M059J (cell line): ENCODE data around the gene NMUR1. TPM values are rescaled to one million over a fixed set of nuclear protein-coding genes. Genes with fewer than 3 reads are reported as not detected.

Experiments used
- DNase-seq: peaks from one replicate; pipeline ENCODE4 v3.0.0-alpha.2; 2012; ENCODE audit warnings: low read depth
- total RNA-seq: library from RNA; depleted of rRNA; stranded (reverse); fragments of >200 nt; shearing (Covaris generic); gene quantifications from 2 replicates; pipeline ENCODE4 v1.2.3, GENCODE V29; 2014

The NMUR1 gene
- total RNA-seq, 1 experiment from 2014 or later: not detected

DNA sequence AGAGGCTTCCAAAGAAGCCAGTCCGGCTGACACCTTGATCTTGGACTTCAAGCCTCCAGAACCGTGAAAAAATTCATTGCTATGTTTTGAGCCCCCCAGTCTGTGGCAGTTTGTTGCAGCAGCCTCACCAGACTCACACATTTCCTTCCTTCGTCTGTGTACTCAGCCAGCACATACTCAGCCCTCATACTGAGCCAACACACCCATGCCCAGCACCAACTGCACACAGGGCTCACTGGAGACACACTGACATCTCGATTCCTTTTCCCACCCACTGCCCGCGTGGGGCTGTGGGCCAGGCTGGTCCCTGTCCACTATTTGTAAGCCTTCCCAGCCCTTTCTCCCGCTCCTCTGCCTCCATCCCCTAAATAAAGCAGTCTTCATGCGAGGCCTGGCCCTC is 24.1 kb upstream of the NMUR1 start:
- DNase-seq: no peak

DNA sequence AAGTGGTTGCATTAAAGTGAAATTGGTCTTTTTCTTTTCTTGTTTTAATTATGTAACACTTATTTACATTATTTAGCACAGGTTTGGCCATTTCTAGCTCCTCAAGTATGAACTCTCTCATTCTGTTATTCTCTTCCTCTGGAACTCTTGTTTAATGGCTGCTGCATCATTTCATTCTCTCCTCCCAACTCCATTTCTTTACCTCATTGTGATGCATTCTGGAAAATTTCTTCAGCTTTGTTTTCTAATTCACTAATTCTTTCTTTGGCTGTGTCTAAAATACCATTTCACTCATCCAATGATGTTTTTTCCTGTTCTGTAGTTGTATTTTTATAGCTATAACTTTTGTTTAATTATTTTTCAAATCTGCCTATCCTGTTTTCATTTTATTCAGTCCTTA is 22.5 kb upstream of the NMUR1 start:
- no peak for DNase-seq

DNA sequence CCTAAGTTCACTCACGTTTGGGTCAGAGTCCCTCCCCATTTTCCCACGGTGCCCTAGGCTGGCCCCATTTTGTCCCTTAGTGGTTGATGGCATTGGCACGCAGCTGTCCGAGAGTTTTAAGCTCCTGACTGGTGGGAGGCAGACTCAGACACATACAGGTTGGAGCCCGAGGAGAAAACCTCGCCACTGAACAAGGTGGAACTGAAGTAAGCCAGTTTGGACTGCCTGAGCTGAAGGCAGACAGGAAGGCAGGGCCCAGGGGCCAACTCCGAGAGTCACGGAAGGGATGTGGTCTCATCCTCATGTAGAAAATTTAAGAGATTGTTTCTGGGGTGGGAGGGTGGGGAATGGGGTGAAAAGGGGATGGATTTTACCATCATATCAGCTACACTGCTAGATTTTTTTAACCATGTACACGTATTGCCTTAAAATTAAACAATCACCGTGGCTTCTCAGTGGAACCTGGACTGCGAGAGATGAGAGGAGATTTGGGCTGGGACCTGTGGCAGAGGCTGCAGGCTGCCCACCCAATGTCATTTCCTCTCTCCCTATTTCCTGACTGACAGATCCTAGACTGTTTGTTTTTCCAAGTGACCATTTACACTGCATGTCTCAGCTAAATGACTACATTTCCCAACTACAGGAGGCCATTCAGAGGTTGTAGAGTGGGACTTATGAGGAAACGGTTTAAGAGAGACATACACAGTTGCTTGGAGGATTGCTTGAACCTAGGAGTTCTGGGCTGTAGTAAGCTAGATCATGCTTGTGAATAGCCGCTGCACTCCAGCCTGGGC is 19.4 kb upstream of the NMUR1 start:
- DNase-seq: no peak

DNA sequence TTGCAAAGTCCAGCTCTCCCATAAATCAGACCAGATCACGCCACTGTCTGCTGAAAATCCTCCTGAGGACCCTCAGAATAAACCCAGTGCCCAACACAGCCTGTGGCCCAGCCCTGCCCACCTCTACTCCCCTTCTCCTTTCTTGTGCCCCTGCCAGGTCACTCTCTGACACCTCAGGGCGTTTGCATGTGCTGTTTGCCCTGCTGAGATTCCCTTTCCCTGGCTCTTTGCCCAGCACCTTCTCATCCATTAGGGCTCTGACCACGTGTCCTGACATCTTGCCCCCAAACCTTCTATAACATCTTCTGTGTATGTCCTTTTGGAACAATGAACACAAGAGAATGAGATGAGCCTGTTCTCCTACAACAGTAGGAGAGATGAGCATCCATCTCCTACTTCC is 18.5 kb upstream of the NMUR1 start:
- peak; percentile 25 for DNase-seq

DNA sequence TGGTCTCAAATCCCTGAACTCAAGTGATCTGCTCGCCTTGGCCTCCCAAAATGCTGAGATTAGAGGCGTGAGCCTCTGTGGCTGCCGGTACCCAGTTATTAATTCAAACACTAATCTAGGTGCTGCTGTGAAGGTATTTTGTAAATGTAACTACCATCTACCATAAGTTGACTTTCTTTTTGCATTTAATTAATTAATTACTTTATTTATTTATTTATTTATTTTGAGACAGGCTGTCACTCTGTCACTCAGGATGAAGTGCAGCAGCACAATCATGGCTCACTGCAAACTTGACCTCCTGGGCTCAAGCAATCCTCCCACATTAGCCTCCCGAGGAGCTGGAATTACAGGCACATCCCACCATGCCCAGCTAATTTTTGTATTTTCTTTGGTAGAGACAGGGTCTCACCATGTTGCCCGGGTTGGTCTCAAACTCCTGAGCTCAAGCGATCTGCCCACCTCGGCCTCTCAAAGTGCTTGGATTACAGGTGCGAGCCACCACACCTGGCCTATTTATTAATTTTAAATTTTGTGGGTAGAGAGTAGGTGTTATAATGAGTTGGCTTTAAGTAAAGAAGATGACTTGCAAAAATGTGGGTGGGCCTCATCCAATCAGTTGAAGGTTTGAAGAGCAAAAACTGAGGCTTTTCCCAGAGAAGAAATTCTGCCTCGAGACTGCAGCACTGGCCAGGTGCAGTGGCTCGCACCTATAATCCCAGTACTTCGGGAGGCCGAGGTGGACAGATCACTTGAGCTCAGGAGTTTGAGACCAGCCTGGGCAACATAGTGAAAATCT is 17.3 kb upstream of the NMUR1 start:
- DNase-seq: no peak

DNA sequence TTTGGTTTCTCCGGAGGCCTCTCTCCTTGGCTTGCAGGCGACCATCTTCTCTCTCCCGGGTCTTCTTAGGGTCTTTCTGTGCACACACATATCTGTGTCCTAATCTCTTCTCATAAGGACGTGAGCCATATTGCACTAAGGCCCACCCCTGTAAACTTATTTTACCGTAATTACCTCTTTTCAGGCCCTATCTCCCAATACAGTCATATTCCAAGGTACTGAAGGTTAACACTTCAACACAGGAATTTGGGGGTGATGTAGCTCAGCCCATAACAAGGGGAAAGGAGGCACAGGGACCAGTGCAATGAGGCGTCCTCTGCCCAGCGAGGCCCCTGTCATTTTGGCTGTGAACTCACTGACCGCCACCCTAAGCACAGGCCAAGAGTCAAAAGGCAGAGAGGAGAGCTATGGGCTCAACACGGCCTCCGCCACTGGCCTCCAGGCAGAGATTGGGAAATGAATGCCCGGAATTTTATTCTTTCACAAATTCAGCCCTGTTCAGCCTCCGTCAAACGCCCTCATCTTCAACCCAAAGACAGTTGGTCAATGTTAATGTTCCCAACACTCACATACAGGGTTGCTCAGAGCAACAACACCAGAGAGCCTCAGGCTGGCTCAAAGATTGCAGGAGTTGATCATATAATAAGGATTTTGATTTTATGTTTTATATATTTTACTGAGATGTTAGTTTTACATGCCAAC is 15.9 kb upstream of the NMUR1 start:
- no peak for DNase-seq

DNA sequence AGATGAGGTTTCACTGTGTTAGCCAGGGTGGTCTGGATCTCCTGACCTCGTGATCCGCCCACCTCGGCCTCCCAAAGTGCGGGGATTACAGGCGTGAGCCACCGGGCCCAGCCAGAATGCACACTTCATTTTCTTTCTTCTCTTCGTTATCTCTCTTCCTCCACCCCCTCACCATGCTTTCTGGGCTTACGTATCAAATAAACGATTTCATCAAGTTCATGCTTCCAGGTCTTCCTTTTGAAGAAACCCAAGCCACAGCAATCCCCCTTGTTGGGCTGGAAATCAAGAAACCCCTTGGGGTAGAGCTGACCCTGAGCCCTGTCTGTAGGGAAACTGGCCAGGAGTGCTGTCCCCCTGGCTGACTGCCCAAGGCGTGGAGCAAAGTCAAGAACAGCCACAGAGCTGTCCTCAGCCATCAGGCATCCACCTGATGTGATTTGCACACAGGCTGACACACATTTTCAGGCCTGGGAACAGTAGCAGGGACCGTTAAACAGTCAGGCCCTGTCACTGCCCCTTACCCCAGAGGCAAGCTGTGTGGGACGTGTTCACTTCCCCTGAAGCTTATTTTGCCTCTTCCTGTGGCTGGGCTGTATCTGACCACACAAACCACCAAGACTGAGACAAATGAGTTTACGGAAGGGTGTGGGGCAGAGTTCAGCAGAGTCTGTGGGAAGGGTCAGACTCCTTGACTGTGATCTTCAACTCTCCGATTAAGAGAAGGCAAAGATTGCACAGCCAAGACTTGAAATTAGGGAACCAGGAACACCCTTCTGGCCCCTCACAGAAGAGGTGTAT is 15.1 kb upstream of the NMUR1 start:
- peak; percentile 91 for DNase-seq

DNA sequence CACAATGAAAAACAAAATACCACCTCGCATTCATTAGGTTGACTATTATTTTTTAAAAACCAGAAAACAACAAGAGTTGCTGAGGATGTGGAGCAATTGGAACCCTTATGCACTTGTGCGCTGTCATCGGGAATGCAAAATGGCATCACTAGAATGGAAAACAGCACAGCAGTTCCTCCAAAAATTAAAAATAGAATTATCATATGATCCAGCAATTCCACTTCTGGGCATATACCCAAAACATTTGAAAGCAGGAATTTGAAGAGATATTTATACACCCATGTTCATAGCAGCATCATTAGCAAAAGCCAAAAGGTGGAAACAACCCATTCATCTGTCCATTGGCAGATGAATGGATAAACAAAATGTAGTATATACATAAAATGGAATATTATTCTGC is 11.9 kb upstream of the NMUR1 start:
- DNase-seq: no peak

DNA sequence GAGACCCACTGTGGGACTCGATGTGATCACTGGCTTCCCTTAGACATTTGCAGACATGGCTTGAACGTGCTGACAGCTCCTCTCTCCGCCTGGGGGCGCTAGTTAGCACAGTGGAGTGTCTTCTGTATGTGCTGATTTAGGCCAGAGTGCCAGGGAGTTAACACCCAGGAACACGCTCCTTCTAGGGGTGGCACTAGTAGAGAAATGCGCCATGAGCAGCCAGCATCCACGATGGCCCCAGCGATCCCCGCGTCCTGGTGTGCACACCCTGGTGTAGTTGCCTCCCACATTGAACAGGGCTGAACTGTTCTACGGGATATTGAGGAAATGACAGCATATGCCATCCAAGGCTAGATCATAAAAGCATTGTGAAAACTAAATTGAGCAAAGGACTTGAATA is 11.4 kb upstream of the NMUR1 start:
- DNase-seq: no peak

DNA sequence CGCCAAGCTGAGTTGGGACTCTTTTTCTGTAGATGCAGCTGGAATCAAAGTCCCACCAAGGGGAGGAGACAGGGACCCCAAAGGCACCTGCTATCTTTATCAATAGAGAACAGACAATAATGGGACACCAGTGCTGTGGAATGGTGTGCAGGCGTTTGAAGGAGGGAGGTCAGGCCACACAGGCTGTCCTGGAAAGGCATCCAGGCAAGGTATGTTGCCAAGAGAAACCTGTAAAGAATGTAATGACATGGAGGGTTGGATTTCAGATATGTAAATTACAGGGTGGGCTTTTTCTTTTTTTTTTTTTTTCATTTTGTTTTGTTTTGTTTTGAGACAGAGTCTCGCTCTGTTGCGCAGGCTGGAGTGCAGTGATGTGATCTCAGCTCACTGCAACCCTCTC is 9.7 kb upstream of the NMUR1 start:
- no peak for DNase-seq

DNA sequence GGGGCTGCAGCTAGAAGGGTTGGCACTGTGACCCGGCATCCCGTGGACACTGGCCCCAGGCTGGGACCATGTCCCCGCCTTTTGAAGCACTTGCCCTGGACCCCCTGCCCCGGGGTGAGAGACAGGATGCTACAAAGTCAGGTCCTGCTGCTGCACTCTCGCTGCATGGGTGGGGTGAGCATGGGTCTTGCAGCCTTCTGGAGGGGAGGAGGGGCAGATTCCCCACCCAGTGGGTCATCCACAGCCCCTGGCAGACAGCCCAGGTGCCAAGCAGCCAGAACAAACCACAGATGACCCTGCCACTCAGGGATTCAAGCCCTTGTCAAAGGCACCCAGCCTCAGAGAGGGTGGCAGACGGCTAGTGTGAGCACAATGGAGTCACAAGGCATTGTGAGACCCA is 5.7 kb upstream of the NMUR1 start:
- no peak for DNase-seq

DNA sequence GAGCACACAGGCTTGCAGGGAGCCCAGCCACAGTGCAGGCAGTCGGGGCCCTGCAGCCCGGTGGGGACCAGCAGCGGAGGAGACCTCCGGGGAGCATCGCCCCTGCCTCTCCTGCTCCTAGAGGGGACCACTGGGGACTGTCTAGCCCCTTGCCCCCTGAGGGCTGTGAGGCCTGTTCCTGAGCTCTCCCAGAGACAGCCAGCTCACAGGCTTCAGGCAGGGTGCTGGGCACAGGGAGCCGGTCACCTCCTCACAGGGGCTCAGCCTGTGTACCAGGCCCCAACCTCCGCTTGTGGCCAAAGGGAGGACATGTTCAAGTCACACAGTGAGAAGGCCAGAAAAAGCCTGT is 3.5 kb upstream of the NMUR1 start:
- no peak for DNase-seq

DNA sequence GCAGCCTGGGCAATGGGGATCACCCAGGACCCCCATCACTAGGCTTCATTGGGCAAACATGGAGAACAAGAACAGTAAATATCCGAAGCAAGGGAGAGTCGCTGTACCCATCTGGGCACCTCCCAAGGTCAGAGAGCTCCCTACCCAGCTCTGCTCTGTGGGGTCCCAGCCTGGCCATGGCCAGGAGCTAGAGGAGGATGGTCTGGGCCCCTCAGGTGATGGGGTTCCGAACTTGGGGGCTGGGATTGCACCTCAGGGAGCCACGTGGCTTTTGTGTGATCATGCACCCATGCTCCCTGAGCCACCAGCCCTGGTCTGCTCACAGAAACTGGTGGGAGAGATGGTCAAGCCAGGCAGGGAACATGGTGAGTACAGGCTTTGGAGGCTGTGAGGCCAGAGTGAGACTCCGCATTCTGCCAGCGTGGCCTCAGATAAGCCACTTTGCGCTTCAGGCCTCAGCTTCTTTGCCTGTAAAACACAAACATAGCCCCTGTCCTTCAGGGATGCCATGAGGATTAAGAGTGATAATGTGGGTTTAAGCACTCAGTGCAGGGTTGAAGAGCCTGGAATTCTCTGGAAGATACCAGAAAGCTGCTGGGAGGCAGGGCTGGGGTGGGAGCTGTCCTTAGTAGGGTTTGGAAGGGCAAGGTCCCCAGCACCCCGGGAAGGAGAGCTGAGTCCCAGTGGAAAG is 3.0 kb upstream of the NMUR1 start:
- no peak for DNase-seq

DNA sequence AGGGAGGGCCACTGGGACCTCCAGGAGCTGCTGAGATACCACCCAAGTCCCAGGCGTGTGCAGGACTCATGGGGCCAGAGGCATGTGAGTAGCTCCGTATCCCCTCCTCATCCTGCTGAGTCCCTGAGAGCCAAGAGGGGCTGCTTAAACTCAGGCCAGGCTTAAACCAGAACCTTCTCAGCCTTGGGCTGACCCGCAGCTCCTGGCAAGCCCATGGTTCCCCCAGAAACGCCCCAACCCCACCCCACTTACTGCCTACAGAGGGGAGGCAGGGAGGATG is 2.5 kb upstream of the NMUR1 start:
- no peak for DNase-seq

DNA sequence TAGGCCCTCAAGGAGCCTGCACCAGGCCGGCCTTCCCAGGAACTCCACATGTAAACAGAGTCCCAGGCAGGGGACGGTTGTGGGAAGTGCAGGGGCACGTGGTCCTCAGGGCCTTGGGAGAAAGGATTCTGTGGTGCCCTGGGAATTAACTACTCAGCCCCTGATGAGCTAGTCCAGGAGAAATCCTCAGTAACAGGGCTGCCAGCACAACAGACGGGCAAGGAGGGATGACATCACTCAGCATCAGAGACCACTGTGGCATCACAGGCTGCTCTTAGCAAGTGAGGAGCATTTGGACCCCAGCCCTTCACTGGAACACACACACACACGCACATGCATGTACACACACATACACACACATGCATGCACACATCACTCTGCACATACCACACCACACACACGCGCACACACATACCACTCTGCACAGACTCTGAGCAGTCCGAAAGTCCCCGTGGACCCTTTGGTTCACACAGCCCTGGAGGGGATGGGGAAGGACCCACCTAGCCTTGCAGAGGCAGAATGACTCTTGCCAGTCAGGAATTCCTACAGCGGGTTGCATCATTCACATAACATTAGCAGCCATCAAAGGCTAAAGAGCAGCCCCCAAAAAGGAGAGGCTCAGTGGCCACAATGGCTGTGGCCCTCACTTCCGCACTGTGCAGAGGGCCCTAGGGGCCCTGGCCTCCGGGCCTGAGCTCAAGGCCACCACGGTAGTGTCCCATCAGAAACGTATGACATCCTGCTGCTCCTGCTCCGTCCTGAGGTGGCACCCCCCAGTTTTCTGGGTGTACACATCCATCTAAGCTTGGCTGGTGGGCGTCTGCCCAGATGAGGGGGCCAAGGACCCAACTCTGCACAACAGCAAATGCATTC is 1.9 kb upstream of the NMUR1 start:
- DNase-seq: peak; percentile 20

DNA sequence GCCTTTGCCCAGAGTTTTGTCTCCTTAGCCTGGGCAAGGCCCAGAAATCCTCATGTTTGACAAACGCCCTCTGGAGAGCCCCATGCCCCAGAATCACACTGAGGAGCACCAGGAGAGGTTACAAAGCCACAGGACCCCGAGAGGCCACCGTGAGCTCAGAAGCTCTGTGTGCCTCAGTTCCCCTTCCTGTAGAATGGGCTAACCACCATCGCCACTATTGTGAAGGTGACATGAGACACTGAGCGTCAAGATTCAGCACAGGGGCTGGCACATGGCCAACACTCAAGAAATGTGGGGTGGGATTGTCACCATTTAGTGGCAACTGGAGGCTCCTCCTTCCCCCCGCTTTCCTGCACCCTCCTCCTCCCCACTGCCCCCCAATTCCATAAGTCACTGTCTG is 1.2 kb upstream of the NMUR1 start:
- DNase-seq: no peak

DNA sequence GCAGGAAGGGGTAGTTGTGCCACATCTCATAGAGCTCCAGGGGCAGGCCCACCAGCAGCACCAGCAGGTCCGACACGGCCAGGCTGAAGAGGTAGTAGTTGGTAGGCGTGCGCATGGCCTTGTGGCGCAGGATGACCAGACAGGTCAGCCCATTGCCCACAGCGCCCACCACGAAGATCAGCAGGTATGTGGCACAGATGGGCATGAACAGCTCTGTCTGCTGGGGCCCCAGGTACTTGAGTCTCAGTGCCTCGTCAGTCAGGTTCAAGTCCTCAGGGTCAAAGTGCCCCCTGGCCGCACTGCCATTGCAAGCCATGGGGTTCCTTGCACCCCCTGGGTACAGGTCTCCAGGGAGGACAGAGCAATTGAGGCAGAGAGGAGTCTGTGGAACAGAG is 1.6 kb downstream of the NMUR1 start:
- no peak for DNase-seq

DNA sequence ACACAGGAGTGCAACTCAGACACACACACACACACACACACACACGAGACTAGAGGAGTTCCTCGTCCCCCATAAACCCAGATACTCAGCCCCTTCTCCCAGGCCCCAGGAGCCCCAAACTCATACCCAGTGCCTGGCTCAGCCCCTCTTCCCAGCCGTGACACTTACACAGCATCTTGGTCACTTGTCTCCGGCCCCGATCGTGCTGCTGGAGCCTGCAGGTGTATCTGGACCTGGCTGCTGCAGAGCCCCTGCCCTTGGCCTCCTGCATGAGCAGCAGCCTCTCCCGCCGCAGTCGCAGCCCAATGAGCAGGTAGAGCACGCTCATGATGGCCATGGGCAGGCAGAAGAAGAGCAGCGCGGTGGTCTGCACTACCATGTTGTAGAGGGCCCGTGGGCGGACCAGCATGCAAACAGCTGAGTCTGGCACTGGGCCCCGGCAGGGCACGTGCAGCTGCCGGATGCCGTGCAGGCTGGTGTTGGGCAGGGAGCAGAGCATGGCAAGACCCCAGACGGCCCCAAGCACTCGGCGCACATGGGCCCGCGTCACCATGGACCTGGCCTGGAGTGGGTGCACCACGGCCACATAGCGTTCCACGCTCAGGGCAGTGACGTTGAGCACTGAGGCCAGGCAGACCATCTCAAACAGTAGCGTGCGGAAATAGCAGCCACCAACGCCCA is 2.1 kb downstream of the NMUR1 start:
- no peak for DNase-seq

DNA sequence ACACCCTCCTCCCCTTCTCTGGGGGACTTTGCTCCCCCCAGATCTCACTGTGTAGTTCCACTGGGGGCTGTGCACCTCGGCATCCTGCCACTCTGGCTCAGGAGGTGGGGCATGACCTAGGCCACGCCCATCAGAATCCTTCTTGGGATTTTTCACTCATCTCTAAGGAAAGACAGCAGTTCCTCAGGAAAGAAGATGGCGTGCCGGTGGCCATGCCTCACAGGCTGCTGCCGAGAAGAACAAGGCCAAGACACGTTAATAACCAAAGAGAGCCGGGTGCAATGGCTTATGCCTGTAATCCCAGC is 3.2 kb downstream of the NMUR1 start:
- no peak for DNase-seq

DNA sequence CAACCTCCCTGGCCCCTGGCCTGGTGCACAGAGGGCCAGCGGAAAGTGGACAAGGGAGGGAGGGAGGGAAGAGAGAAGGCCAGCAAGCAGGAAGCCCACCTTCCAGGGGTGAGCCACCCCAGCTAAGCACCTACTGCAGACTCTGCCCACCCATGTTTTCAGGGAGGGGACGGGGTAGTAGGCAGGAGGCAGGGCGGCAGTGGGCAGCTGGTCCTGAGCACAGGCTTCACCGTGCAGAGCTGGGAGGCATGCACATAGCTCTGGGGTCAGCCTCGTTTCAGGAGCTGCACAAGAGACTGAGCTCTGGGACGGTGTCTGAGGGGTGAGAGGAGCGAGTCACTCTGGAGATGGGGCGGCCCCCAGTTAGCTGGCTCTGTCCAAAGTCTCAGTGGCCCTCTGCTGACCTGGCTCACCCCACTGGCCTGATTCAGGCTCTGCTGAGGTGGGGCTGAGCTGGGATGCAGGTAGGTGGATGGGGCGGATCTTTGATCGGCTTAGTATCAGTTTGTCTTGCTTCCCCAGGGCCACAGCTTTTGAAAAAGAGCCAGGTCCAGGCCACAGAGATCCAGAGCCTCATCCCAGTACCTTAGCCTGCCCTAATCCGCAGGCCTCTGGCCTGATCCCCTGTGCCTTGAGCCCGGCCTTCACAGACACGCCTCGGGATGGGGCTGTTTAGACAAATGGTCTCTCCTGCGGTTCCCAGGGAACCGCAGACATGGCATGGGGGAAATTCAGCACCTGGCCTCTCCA is 3.7 kb downstream of the NMUR1 start:
- DNase-seq: no peak
